IPS-18a (cell line): ENCODE results near the gene ACYP1.

Experiments
- H3K27ac ChIP-seq: one replicate; pipeline ENCODE4 v1.5.1; 2013; ENCODE audit warnings: low read length
- H3K27me3 ChIP-seq: one replicate; pipeline ENCODE4 v1.6.1; 2013; ENCODE audit warnings: mild to moderate bottlenecking, low read length; ENCODE audit not compliant: control insufficient read depth, insufficient read depth
- H3K36me3 ChIP-seq: one replicate; pipeline ENCODE4 v1.6.1; 2013; ENCODE audit warnings: low read depth, low read length; ENCODE audit not compliant: control insufficient read depth
- H3K4me1 ChIP-seq: one replicate; pipeline ENCODE4 v1.6.1; 2013; ENCODE audit warnings: low read depth, low read length; ENCODE audit not compliant: control insufficient read depth
- H3K4me3 ChIP-seq: one replicate; pipeline ENCODE4 v1.5.1; 2013; ENCODE audit warnings: low read length
- H3K9ac ChIP-seq: one replicate; pipeline ENCODE4 v1.6.1; 2013; ENCODE audit warnings: mild to moderate bottlenecking, low read length, moderate library complexity
- H3K9me3 ChIP-seq: one replicate; pipeline ENCODE4 v1.6.1; 2013; ENCODE audit warnings: low read depth, low read length; ENCODE audit not compliant: control insufficient read depth

Gene ACYP1

GRCh38 chr14:75005357-75005756 lies 58.5 kb downstream of the ACYP1 start:
- Histone ChIP-seq H3K27me3 (no peaks in the 10 kb centered on the region), H3K4me3 (no peak overlapping the region), H3K4me1 (peaks cover 5% of the 10 kb centered on the region), H3K27ac (no peak overlapping the region), H3K9me3 (no peaks in the 10 kb centered on the region), H3K36me3 (peaks cover 53% of the 10 kb centered on the region), H3K9ac (no peak overlapping the region)

- Histone ChIP-seq H3K36me3 (peaks cover 34% of the 10 kb centered on the region), H3K9ac (peak overlapping the region; percentile 63), H3K9me3 (no peaks in the 10 kb centered on the region), H3K27ac (no peak overlapping the region), H3K4me3 (peak overlapping the region; percentile 79), H3K27me3 (no peaks in the 10 kb centered on the region), H3K4me1 (peaks cover 5% of the 10 kb centered on the region)
These were observed 60.4 kb downstream of the ACYP1 start for GRCh38 chr14:75003250-75004027.
